NCI-H2029 (cell line): ENCODE data around the gene RNF144A.
"Not testable (repeated sequence)": the region's sequence is repeated elsewhere in the genome, so short reads cannot be mapped to it uniquely, and the experiment has no call there.

Experiments used
- DNase-seq: peaks from one replicate; lab custom pipeline; 2025; lab: John Stamatoyannopoulos, UW

The RNF144A gene

DNA sequence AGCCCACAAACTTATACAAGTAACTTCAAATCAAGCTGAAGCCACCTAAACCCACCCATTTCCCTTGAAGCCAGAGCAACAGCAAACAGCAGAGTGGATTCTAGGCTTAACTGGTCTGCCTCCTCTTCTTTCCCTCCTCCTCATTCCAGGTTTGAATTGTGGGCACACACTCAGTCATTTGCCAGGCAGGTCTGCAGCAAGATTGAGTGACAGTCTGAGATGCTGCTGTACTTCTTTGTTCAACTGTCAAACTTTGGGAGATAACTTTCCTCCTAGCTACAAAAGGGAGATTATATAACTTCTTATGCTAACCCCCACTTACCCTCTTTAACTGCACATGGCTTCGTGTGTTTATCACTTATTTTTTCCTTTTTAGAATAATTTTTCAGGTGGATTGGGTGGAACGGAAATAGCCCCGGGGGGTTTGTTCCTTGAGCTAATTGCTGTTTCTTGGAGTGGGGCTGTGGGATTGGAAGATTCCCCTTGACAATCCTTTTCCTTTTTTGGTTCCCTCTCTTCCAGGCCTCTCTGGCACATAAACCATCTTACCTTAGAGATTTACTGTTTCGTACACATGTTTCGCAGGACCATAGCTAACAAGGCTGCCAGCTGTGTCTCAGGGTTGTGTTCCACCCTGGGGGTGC, 55.0 kb downstream of the RNF144A start:
- no peak for DNase-seq

- no peak for DNase-seq
Observed at GRCh38 chr2:6973895-6974545, 56.8 kb downstream of the RNF144A start.

DNA sequence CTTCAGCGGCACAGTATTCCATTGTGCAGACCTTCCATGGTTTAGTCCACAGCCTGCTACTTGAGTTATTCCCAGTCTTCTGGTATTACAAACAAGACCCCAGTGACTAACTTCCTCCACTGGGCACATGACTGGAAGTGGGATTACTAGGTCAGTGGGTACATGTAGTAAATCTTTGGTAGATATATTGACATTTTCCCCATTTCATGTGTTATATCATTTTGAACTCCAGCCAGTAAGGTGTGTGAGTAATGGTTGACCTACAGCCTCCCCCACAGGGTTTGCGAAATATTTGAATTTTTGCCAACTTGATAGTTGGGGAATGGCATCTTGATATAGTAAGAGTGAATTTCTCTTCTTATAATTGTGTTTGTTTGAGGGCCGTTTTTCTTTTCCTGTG, 58.8 kb downstream of the RNF144A start:
- no peak for DNase-seq

GRCh38 chr2:6977113-6977741, 60.0 kb downstream of the RNF144A start:
- peak; percentile 40 for DNase-seq

DNA sequence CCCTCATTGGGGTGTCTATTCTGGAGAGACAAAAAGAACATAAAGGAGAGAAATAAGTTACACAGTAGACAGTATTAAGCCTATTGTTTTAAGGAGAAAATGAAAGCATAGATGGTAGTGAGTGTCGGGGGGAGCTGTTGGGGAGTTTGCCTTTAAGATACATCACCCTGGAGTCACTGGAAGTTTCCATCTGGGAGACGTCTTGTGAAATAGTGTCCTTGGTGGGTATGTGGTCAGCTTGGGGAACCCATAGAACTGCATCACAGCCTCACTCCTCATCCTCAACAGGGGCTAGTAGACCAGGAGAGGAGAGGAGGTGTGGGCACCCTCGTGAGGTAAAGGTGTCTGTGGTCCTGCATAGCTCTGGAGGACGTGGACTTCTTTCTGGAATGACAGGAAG, 60.6 kb downstream of the RNF144A start:
- DNase-seq = no peak

DNA sequence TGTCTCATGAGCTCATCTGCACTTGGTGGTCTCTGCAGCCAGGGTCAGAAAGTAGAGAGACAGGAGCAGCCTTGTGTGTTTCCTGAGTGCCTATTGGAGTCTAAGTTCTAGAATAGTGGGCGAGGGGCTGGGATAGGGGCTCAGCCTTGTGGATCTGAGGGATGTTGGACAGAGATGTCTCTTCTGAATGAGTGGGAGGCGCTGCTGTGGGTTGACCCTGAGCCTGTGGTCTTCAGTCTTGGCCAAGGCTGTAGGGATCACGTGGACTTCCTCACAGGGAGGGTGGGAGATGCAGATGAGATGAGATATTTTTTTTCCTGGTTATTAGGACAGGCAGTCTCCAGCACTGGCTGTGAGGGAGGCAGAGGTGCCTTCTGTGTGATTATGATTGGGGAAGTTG, 61.8 kb downstream of the RNF144A start:
- DNase-seq = no peak

GRCh38 chr2:6982449-6982848, 65.2 kb downstream of the RNF144A start:
- DNase-seq = no peak

DNA sequence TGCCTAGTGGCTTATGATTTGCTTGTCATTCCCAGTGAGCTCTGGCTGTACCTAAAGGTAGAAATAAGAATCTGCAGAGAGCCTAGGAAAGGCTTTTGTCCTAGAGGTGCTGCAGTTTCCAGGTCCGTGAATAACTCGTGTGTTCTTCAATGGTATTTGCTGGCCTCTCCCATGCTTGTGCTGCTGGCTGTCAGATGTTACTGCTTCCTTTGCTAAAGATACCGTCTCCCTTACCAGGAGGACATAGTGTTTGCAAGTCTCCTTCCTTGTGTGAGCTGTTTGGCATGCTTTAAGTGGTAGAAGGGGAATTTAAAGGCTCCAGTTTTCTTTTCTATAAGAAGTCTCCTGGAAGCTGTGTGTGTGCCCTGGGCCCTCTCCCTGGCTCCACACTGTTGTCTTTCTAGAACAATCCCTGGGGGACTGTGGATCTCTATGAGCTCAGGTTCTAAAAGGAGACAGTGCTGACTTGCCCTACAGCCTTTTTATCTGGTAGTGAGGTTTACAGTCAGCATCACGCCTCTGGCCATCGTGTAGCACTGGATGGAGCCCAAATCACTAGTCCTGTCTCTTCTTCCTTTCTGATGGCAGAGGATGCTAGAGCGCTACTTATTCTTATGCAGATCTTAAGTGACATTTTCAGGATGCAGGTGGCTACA, 65.8 kb downstream of the RNF144A start:
- DNase-seq = no peak

- peak; percentile 33 for DNase-seq
Observed at GRCh38 chr2:6986301-6986911, 69.2 kb downstream of the RNF144A start.

DNA sequence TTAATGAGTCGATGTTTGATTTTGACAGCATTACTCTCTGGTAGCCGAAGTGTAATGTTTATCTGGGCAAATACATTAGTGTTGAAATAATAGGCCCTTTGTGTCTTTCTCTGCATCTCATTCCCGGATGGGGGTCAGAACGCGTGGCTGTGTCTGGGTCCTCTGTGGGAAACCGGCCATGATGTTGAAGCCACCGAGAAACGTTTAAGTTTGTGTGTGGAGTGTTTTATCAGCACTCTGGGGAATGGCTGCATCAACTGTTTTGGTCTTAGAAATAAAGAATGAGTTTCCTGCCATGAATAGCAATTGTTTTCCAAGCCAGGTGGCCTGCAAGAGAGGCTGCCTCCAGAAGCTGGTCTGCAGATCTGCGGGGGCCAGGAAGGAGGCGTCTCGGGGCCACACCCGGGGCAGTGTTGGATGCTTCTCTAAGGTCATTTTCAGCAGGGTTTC, 69.7 kb downstream of the RNF144A start:
- DNase-seq = peak; percentile 3

DNA sequence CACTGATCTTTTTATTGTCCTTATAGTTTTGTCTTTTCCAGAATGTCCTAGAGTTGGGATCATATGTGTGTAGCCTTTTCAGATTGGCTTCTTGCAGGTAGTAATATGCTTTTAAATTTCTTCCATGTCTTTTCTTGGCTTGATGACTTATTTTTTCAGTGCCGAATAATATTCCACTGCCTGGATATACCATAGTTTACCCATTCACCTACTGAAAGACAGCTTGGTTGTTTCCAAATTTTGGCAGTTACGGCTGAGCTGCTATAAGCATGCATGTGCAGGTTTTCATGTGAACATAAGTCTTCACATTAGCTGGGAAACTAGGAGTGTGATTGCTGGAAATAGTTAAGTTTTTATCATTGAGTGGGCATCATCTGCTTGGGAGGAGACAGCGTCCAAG, 73.7 kb downstream of the RNF144A start:
- DNase-seq = no peak

DNA sequence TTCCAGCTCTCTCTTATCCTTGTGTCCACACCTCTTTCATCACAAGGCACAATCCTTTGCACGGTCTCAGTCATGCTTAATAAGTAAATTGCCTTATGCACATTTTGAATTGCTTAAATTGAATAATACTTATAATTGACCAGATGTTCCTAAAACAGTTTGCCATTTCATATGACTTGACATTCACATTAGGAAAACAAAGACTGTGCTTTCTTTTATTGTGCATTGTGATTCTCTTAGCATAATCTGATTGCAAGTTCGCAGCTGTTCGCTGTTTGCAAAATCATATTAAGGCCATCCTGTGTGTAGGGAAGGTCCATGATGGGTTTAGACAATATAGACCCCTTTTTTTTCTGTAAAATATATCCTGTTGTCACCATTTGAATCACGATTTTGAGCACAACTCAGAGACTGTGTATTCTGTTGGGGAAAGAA, 75.6 kb downstream of the RNF144A start:
- no peak for DNase-seq

DNA sequence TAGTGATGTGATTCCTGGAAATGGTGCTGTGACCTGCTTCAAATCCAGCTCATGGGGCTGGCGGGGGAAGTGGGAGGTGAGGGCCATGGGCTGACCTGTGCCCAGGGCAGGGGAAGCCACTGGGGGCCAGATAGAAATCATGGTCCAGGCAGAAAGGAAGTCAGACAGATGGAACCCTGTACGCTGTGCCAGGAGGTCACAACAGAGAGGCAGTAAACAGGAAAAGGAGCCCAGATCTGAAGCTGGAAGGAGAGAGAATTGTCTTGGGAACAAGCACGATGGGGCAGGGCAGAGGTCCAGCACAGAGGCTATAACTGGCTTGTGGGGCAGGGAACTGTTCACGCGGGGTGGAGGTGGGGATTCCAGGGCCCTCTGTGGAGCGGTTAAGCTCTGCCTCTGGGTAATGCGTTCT, 76.0 kb downstream of the RNF144A start:
- no peak for DNase-seq

- DNase-seq = no peak
Observed at GRCh38 chr2:6993936-6994335, 76.7 kb downstream of the RNF144A start.

DNA sequence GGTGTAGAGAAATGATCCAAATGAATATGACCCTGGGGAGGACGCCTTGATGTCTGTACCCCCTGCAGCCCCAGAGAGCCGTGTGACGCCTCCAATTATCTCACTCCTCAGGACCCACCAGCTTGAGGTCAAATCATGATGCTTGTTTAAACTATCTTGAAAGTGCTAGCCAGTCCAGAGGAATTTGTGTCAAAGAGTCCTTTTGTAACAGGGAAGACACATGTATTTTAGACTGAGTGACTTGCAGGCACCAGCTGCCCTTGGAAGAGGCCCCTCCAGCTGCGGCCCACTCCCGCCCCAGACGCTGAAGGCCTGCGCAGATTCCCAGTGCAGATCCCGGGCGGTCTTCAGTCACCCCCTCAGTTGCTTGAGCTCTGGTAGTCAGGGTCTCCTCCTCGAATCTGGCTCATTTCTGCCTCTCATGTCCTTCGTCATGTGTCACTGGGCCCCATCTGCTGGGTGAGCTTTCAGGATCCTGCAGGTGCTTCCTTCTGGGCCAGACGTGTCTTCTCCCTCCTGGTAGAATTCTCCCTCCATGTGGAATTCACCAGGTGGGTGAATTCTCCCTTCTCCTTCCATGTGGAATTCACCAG, 77.4 kb downstream of the RNF144A start:
- DNase-seq = no peak

DNA sequence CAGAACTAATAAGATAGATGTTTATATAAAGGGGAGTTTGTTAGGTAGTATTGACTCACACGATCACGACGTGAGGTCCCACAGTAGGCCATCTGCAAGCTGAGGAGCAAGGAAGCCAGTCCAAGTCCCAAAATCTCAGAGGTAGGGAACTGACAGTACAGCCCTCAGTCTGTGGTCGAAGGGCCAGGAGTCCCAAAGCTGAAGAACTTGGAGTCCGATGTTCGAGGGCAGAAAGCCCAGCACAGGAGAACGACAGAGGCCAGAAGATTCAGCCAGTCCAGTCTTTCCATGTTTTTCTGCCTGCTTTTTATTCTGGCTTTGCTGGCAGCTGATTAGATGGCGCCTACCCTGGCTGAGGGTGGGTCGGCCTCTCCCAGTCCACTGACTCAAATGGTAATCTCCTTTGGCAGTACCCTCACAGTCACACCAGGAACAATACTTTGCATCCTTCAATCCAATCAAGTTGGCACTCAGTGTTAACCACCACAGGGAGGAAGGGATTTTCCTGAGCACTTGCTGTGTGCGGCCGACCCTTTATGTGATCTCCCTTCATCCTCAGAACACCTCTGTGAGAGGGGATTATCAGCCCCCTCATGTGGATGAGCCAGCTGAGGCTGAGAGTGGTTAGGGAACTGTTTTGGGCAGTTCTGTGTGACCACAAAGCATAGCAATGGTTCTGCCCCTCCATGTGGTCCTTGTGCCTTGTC, 78.3 kb downstream of the RNF144A start:
- no peak for DNase-seq

DNA sequence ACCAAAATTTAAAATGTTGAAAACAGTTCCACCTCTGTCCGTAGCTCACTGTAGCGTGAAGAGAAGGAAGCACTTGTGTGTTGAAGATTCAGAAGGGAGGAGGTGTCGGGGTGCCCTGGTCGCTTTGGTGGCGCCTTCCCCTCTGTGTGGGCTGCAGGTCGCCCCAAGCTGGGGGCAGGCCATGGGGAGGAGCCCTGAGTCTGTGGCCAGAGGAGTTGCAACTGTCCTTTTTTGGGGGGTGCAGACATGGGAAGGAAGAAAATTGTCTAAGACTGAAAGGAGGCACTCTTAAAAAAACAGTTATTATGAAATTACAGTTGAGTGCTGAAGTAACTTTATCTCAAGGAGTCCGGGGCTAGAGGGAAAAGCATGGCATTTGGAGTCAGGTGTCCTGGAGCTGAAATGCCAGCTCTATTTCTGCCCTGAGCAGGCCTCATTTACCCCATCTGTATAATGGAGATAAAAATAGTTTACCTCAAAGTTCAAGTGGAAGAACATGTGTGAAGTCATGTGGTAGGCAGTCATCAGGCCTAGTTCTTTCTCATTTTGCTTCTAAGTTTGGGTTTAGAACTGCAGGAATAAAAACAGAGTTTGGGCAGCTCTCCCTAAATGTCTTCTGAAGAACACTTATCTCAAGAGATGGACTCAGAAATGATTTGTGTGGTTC, 82.1 kb downstream of the RNF144A start:
- DNase-seq = no peak

DNA sequence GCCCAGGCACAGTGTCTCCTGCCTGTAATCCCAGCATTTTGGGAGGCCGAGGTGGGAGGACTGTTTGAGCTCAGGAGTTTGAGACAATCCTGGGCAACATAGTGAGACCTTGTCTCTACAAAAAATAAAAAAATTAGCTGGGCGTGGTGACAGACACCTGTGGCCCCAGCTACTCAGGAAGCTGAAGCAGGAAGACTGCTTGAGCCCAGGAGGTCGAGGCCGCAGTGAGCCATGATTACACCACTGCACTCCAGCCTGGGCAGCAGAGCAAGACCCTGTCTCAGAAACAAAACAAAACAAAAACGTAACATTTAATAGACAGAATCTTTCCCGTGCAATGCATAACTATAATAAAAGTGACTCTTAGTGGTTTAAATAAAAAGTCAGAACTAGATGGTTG, 84.2 kb downstream of the RNF144A start:
- not testable (repeated sequence) for DNase-seq

DNA sequence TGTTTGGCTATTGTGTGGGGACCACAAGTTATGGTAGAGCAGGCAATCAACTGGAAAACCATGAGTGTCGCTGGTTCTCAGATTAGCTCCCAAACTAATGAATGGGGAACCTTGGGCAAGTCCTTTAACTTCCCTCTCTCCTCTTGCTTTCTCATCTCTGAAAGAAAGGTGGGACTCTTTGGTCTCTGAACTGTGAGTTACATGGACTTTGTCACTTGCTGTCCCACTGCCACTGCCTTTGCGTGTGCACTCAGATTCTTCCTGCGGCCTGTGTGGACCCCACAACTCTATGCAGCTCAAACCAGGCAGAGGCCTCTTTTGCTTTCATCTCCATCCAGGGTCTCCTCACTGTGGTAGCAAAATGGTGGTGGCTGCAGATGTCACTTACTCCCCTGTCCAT, 86.7 kb downstream of the RNF144A start:
- no peak for DNase-seq

DNA sequence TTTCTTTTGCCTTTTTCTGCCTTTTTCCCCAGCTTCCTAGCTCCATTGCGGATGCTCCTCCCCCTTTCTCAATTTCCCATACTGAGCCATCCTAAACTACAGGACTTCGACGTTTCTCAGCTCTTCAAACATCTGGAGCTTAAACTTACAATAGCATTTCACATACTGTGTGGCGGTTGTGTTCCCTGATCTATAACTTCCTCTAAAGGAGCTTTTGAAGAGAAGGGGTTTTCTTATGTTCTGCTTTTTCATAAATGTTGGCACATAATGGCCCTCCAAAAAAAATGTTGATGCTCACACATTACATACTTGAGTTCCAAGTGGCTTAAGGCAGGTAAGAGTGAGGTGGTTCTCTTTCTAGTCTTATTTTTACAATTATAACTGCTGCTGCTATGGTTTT, 87.4 kb downstream of the RNF144A start:
- DNase-seq = no peak

GRCh38 chr2:7007488-7007845, 90.3 kb downstream of the RNF144A start:
- no peak for DNase-seq
